Measurements from ENCODE around the gene TENM4.

The TENM4 gene

DNA sequence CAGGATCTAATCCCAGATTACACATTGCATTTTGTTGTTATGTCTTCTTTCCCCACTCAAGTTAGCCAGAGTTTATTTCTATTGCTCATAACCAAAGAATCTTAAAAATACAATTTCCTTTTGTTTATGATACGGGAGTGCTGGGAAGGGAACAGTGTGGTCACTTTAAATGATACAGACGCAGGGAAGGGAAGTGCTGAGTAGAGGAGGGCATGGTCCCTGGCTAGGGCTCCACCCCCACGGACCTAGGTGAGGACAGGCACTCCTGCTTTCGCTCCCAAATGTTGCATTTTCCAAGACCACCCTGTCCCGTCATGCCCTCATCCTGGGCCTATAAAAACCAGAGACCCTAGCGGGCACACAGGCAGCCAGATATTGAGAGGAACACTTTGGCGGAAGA lies 835.5 kb downstream of the TENM4 start:
- no peak for DNase-seq

DNA sequence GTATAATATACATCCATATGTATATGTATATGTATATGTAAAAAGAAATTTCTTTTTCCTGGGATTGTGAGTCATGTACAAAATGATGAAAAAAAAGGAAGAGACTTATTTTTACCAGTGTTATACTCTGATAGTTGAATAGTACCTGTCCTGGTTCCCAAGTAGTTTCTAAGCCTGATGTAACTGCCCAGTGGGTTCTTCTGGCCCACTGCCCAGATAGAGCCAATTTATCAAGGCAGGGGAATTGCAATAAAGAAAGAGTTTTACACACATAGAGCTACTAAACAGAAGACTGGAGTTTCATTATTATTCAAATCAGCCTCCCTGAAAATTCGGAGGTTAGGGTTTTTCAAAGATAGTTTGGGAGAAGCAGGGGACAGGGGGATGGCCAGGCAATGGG lies 837.0 kb downstream of the TENM4 start:
- no peak for DNase-seq

Data from inflammatory macrophage treated with lipopolysaccharide for 1 hour (primary cell).